Mucosa of rectum (tissue), 2 donors: ENCODE results near the gene ENGASE.

Source experiments
- H3K27ac ChIP-seq, 2 donors: one replicate each; pipeline ENCODE4 v1.7.0; 2013; ENCODE audit warnings: inconsistent platforms in 2 of 2, low read depth in 2 of 2, low read length in 2 of 2
- H3K27me3 ChIP-seq, 2 donors: one replicate each; pipeline ENCODE4 v1.7.0; 2013; ENCODE audit warnings: low read length in 2 of 2; ENCODE audit not compliant: control insufficient read depth in 2 of 2, insufficient read depth in 2 of 2
- H3K36me3 ChIP-seq, 2 donors: one replicate each; pipeline ENCODE4 v1.7.0; 2013; ENCODE audit warnings: low read length in 2 of 2; ENCODE audit not compliant: control insufficient read depth in 2 of 2, insufficient read depth in 2 of 2
- H3K4me1 ChIP-seq, 2 donors: one replicate each; pipeline ENCODE4 v1.7.0; 2013; ENCODE audit warnings: low read length in 2 of 2, mild to moderate bottlenecking in 1 of 2; ENCODE audit not compliant: control insufficient read depth in 2 of 2, insufficient read depth in 2 of 2
- H3K4me3 ChIP-seq, 2 donors: one replicate each; pipeline ENCODE4 v1.7.0; 2013; ENCODE audit warnings: low read length in 2 of 2
- H3K9ac ChIP-seq, 2 donors: one replicate each; pipeline ENCODE4 v1.7.0; 2013; ENCODE audit warnings: low read length in 2 of 2, low read depth in 1 of 2, mild to moderate bottlenecking in 1 of 2
- H3K9me3 ChIP-seq, 2 donors: one replicate each; pipeline ENCODE4 v1.7.0; 2013; ENCODE audit warnings: low read length in 2 of 2; ENCODE audit not compliant: control insufficient read depth in 2 of 2
- donor health status: healthy.
- donor health status: Normal muscosa, but diverticular disease.

The ENGASE gene

DNA sequence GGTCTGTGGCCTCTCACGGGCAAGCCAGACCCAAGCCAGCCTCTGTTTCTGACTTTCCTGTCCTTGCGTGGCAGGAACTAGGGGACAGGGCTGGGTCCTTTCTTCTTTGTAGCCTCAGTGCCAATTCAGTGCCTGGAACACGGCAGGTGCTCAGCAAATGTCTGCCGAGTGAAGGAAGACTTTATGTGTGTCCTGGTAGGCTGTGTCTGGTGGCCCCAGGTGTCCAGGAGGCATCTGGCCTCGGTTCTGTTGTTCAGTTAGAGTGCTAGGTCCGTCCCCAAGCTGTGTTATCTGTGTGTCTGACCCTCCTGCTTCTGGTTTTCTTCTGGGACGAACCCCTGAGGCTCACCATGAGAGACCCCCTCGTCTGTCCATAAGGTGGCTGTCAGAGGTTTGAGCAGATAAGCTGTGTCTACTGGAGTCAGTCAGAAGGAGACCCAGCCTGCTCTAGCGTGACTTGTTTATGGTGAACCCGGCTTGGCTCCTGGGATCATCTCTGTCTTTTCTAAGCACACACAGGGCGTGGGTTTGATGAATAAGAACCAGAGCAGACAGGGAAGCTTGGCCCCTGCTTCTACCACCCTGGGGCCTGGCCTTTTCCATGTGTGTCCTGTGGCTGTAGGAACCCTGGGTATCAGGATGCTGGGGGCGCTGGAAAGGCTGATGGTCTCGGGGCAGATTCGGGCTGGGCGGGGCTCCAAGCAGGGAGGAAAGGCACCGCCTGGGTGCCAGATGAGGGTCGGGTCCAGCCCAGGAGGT is 39.3 kb downstream of the ENGASE start:
- no peak overlapping the region for H3K27ac ChIP-seq
- no peaks in the 10 kb centered on the region for H3K36me3 ChIP-seq
- peak overlapping the region in 1 of 2 donors; percentile 33 for H3K9ac ChIP-seq
- H3K4me3 ChIP-seq, result peak overlapping the region in 1 of 2 donors; percentile 16
- peaks cover 4 to 10% of the 10 kb centered on the region in 2 donors for H3K27me3 ChIP-seq
- H3K9me3 ChIP-seq, result no peaks in the 10 kb centered on the region
- peaks cover 10 to 12% of the 10 kb centered on the region in 2 donors for H3K4me1 ChIP-seq

DNA sequence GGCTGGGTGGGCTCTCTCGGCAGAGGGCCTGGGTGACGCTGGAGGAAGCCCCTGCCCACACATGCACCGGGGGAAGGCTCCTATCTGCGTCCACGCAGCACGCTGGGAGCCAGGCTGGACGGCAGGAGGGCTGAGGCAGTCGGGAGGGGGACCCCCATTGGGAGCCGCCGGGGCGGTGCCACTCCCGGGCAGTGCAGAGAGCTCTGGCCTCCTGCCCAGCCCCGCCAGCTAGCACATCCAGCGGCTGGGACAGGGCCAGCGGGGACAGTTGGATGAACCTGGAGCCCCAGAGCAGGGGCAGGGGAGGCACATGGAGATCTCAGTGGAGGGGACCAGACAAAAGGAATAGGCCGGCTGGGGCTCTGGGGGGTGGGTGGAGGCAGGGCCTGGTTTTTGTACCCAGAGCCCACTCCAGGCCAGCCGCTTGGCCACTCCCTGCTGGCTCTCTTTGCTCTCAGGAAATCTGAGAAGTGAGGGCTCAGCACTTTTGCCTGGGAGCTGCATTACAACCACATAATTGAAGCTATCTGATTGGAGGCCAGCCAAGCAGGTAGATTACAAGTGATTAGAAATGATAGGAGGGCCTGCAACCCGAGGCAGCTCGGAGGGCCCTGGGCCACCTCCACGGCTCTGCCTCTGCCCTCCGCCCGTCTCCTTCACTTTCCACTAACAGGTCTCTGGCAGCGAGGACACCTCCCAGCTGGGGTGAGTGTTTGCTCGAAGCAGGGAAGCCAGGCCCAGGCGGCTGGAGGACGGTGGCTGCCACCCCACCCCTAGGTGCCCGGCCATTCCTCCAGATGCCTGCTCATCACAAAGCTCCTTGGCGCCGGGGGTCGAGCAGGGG is 40.1 kb downstream of the ENGASE start:
- H3K9ac ChIP-seq, result peak overlapping the region in 1 of 2 donors; percentile 33
- H3K4me3 ChIP-seq, result peak overlapping the region in 1 of 2 donors; percentile 16
- H3K4me1 ChIP-seq, result peaks cover 10 to 12% of the 10 kb centered on the region in 2 donors
- no peaks in the 10 kb centered on the region for H3K9me3 ChIP-seq
- H3K27ac ChIP-seq, result no peak overlapping the region
- H3K36me3 ChIP-seq, result no peaks in the 10 kb centered on the region
- peaks cover 8 to 10% of the 10 kb centered on the region in 2 donors for H3K27me3 ChIP-seq

DNA sequence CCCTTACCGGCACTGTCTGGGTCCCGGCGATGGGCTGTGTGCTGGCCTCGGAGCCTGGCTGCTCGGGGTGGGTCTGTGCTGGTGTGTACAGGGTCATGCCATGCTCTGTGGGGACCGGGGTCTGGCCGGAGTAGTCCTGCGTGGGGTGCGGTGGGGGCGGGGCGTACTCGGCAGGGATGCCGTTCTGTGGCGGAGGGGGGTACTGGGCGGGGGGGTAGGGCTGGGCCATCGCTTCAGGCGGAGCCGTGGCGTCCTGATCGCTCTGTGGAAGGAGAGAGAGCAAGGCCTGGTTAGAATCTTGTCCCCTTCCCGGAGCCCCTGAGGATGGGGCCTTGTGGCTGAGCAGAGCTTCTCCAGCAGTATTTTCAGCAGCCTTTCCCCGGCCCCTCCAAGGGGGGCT is 40.9 kb downstream of the ENGASE start:
- H3K27me3 ChIP-seq, result peaks cover 10 to 11% of the 10 kb centered on the region in 2 donors
- peaks cover 10 to 12% of the 10 kb centered on the region in 2 donors for H3K4me1 ChIP-seq
- H3K9ac ChIP-seq, result no peak overlapping the region
- H3K27ac ChIP-seq, result no peak overlapping the region
- H3K36me3 ChIP-seq, result no peaks in the 10 kb centered on the region
- no peaks in the 10 kb centered on the region for H3K9me3 ChIP-seq
- H3K4me3 ChIP-seq, result no peak overlapping the region

DNA sequence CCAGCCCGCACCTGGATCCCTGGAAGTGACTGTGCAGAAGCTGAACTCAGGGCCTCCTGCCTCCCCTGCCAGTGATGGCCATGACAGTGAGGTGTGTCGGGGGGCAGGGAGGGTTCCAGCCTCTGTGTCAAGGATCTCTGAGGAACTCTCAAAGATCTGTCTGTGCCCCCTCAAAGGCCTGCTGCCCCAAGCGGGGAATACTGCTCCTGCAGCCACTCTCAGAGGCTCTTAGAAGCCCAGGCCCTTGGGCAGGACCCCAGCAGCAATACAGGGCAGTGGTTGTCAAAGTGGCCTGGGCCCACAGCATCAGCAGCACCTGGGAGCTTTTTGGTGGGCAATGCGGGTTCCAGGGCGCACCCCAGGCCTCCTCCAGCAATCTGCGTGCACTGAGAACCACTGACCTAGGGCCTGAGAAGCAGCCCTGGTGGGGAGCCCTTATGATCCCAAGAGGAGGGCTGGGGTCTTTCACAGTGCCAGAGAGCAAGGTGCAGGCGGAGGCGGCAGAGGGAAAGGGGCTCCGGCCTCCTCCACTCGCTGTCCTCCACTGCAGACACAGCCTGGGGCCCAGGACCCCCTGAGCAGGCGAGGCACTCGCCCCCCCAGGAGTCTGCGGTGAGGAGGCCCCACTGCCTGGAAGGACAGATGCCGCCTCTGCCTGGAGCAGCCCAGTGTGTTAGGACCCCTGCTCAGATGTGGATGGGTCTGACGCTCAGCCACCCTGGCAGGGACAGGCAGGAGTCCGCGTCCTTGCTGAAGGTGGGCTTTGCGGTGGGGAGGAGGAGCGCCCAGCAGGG is 42.1 kb downstream of the ENGASE start:
- Histone ChIP-seq H3K9ac (no peak overlapping the region), H3K4me1 (peaks cover 10 to 12% of the 10 kb centered on the region in 2 donors), H3K36me3 (no peaks in the 10 kb centered on the region), H3K27me3 (peaks cover 10 to 16% of the 10 kb centered on the region in 2 donors), H3K9me3 (no peaks in the 10 kb centered on the region), H3K4me3 (no peak overlapping the region), H3K27ac (no peak overlapping the region)

DNA sequence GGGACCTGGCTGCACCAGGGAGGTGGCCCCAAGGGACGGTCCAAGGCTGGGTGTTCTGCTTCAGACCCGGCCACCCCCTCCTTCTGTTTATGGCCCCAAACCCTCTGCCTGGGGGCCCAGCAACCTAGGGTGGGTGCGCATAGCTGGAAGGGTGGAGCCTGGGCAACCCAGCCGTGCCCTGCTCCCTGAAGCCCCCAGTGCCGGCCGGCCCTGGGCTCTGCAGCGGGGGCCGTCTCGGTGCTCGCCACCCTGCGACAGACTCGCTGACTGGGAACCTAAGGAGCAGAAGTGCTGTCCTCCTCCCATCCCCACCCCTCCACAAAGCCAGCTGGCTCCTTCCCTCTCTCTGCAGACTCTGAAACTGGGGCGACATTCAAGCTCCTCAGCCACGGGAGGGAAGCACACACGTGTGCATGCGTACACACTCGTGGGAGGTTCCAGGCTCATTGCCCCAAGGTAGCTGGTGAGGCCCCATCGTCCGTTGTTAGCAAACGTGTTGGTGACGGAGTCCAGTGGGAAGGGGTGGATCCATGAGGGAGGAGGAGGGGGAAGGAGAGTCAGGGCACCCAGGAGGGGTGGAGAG is 43.4 kb downstream of the ENGASE start:
- Histone ChIP-seq H3K9ac (no peak overlapping the region), H3K36me3 (no peaks in the 10 kb centered on the region), H3K27me3 (peaks cover 10 to 19% of the 10 kb centered on the region in 2 donors), H3K4me3 (no peak overlapping the region), H3K4me1 (peaks cover 10 to 12% of the 10 kb centered on the region in 2 donors), H3K9me3 (no peaks in the 10 kb centered on the region), H3K27ac (no peak overlapping the region)

DNA sequence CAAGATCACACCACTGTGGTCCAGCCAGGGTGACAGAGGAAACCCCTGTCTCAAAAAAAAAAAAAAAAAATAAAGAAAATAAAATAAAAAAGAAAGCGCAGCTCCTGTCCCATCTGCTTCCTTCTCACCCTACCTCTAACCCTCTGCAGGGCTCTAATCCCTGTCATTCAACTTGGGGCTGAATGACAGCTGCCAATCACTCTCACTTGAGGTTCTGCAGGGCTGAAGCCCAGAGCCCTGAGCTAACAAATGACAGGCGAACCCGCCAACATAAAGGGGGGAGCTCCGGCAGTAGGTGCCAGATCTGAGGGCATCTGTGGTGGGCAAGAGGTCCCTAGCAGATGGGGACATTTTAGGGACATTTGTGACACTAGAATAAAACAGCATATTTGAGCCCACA is 44.3 kb downstream of the ENGASE start:
- Histone ChIP-seq H3K27ac (no peak overlapping the region), H3K9me3 (no peaks in the 10 kb centered on the region), H3K36me3 (no peaks in the 10 kb centered on the region), H3K4me1 (peaks cover 6 to 11% of the 10 kb centered on the region in 2 donors), H3K4me3 (no peak overlapping the region), H3K9ac (no peak overlapping the region), H3K27me3 (peaks cover 7 to 19% of the 10 kb centered on the region in 2 donors)

DNA sequence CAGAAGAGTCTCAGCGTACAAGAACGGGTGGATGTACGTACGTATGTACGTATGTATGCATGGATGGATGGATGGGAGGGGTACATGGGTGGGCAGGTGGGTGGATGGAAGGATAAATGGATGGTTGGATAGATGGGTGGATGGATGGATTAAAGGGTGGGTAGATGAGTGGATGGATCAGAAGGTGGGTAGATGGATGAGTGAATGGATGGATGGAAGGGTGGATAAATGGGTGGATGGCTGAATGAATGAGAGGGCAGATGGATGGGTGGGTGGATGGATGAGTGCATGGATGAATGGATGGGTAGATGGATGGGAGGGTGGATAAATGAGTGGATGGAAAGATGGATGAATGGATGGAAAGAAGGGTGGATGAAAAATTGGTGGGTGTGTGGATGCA is 45.6 kb downstream of the ENGASE start:
- Histone ChIP-seq H3K27me3 (peaks cover 14 to 22% of the 10 kb centered on the region in 2 donors), H3K9ac (no peak overlapping the region), H3K4me3 (no peak overlapping the region), H3K27ac (no peak overlapping the region), H3K36me3 (no peaks in the 10 kb centered on the region), H3K4me1 (no peaks in the 10 kb centered on the region), H3K9me3 (no peaks in the 10 kb centered on the region)

DNA sequence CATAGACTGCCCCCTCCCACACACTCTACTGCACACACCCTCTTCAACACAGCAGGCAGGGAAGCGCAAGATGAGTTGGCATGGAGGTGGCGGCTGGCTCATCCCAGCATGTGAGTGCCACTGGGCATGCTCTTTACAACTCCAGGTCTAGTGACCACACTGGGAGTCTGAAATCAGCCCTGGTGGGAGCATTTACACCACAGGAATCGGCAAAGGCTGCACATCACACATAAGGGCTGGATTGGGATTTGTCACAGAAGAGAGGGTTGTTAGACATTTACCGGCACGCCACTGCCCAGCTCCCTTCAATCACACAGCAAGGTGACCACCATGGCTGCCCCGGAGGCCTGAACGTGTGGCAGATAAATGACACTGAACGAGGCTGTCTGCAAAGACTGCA is 49.4 kb downstream of the ENGASE start:
- H3K36me3 ChIP-seq, result no peaks in the 10 kb centered on the region
- H3K4me1 ChIP-seq, result no peaks in the 10 kb centered on the region
- H3K9ac ChIP-seq, result no peak overlapping the region
- no peaks in the 10 kb centered on the region for H3K9me3 ChIP-seq
- H3K27ac ChIP-seq, result no peak overlapping the region
- no peak overlapping the region for H3K4me3 ChIP-seq
- H3K27me3 ChIP-seq, result peaks cover 25 to 38% of the 10 kb centered on the region in 2 donors

DNA sequence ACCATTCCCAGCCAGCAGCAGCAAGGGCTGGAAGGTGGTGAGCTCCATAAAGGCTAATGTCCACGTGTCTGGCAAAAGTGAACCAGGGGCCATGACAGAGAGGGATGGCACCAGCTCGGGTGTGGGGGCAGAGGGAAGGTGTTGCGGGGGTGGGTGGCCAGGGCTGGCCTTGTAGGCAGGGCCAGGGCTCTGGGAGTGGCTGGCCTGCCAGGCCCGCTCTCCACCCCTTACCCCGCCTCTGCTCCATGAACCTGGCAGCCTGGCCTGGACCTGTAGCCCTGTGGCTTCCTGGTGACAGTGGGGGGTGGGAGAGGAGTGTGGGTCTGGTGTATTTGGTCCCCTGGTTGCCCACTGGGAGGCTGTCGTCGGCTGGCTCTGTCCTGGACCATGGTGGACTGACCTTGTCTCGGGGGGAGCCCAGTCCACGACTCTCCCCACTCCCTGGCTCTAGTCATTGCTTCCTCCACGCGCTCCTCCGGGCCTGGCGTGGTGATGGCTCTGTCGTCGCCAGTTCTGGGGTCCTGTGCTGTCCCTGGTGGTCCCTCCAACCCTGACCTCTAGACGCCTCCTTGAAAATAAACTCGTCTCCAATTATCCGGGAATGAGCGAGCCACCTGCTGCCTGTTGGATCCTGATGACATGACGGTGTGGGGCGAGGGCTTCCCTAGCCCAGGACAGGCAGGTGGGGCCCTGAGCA is 50.0 kb downstream of the ENGASE start:
- Histone ChIP-seq H3K4me3 (no peak overlapping the region), H3K9ac (no peak overlapping the region), H3K36me3 (no peaks in the 10 kb centered on the region), H3K27ac (no peak overlapping the region), H3K4me1 (no peaks in the 10 kb centered on the region), H3K9me3 (no peaks in the 10 kb centered on the region), H3K27me3 (peaks cover 21 to 38% of the 10 kb centered on the region in 2 donors)
